Measurements from ENCODE around the gene PAQR5. TPM values are rescaled to one million over a fixed set of nuclear protein-coding genes. Genes with fewer than 3 reads are reported as not detected.

Gene PAQR5
- total RNA-seq, 1 donor from 2014 or later = 7.2 TPM

Other genes starting within 250 kb of the PAQR5 start
- gene GLCE, start 138.3 kb upstream of the PAQR5 start, total RNA-seq = 49.5 TPM
- gene KIF23, start 115.4 kb downstream of the PAQR5 start, total RNA-seq = 21.4 TPM
- 142 TPM for gene RPLP1, start 153.9 kb downstream of the PAQR5 start, total RNA-seq